Measurements from ENCODE around the gene SPNS2.

- TF ChIP-seq POLR2A (IDR thresholded peaks at IDR 0.05) = no peak
- TF ChIP-seq, protein P1, sequence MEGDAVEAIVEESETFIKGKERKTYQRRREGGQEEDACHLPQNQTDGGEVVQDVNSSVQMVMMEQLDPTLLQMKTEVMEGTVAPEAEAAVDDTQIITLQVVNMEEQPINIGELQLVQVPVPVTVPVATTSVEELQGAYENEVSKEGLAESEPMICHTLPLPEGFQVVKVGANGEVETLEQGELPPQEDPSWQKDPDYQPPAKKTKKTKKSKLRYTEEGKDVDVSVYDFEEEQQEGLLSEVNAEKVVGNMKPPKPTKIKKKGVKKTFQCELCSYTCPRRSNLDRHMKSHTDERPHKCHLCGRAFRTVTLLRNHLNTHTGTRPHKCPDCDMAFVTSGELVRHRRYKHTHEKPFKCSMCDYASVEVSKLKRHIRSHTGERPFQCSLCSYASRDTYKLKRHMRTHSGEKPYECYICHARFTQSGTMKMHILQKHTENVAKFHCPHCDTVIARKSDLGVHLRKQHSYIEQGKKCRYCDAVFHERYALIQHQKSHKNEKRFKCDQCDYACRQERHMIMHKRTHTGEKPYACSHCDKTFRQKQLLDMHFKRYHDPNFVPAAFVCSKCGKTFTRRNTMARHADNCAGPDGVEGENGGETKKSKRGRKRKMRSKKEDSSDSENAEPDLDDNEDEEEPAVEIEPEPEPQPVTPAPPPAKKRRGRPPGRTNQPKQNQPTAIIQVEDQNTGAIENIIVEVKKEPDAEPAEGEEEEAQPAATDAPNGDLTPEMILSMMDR (IDR thresholded peaks at IDR 0.05) = no peak
Observed at GRCh38 chr17:4548721-4549531, 50.2 kb downstream of the SPNS2 start.

All from Peyer's patch (tissue), 4 donors.